Skeletal muscle cell (primary cell): ENCODE results near the gene FRG2B.
"Not testable (repeated sequence)": the region's sequence is repeated elsewhere in the genome, so short reads cannot be mapped to it uniquely, and the experiment has no call there.

ENCODE experiments used
- DNase-seq: peaks from one replicate; pipeline ENCODE4 v3.0.0-alpha.2; 2010; ENCODE audit warnings: low read depth
- H3K4me3 ChIP-seq: 2 replicates; pipeline ENCODE4 v1.5.1; 2011; ENCODE audit warnings: low read depth, mild to moderate bottlenecking, control low read depth, low read length, moderate library complexity

FRG2B gene

DNA sequence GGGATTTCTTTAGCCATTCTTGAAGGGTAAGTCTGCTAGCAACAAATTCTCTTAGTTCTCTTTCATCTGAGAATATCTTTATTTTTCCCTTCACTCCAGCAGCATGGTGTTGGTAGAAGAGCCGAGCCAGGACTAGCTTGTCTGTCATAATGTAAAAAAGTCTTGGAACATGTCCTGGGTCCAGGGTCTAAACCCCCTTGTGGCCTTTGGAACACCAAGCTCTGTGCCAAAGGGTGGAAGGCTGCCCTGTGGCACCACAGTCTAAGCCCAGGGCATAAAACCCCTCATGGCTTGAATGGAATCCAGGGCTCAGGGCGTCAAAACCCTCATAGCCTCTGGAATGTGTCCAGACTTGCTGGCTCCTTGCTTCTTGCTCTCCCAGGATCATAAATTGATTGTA lies 23.2 kb downstream of the FRG2B start:
- DNase-seq, H3K4me3 ChIP-seq: not testable (repeated sequence)

DNA sequence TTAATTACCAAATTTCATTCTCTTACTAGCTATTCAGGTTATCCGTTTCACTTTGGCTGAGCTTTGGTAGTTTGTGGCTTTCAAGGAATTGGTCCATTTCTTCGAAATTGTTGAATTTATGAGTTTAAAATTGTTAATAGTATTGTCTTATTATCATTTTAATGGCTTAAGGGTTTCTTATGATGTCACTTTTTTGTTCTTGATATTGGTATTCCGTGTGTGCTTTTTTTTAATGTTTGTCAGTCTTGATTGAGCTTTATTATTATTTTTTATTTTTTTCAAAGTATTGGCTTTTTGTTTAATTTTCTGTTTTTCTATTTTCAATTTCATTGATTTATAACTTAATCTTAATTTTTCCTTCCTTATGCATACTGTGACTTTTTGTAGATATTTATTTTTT lies 25.9 kb downstream of the FRG2B start:
- DNase-seq = no peak
- no peak overlapping the region for H3K4me3 ChIP-seq

DNA sequence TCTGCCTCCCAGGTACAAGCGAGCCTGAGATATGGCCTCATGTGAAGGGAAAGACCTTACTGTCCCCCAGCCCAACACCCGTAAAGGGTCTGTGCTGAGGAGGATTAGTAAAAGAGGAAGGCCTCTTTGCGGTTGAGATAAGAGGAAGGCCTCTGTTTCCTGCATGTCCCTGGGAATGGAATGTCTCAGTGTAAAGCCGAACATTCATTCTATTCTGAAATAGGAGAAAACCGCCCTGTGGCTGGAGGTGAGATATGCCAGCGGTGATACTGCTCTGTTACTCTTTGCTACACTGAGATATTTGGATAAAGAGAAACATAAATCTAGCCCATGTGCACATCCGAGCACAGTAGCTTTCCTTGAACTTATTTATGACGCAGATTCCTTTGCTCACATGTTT lies 26.7 kb downstream of the FRG2B start:
- DNase-seq, H3K4me3 ChIP-seq: not testable (repeated sequence)

DNA sequence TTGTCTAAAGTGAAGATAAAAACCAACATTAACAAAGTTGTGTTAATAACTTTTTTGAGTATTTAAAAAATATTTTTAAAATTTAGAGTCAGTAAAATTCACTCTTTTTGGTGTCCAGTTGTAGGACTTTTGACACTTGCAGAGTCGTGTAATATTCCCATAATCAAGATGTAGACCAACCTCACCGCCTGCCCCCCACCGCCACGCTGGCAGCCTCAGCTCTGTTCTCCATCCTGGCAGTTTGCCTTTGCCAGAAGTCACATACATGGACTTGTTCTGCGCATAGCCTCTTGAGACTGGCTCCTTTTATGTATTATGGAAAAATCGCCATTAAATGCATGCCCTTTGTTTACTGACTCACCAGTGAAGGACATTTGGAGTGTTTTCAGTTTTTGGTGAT lies 33.9 kb downstream of the FRG2B start:
- DNase-seq = no peak
- H3K4me3 ChIP-seq = no peak overlapping the region

DNA sequence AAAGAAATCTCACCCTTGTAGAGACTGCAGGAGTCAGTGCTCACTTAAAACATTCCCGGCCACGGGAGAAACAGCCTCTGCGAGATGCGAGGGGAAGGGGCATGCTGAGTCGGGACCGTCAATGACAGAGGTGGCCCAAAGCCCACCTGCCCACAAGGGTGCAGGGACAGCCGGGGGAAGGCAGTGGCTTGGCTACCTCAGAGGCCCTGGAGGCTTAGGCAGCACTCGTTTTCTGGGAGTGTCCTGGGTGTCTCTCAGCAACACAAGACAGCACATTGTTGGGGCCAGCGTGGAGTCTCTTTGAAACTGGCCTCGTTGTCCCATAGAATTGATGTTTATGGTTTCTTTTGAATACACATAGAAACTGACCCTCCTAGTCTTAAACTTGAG lies 35.6 kb downstream of the FRG2B start:
- no peak overlapping the region for H3K4me3 ChIP-seq
- DNase-seq = no peak

DNA sequence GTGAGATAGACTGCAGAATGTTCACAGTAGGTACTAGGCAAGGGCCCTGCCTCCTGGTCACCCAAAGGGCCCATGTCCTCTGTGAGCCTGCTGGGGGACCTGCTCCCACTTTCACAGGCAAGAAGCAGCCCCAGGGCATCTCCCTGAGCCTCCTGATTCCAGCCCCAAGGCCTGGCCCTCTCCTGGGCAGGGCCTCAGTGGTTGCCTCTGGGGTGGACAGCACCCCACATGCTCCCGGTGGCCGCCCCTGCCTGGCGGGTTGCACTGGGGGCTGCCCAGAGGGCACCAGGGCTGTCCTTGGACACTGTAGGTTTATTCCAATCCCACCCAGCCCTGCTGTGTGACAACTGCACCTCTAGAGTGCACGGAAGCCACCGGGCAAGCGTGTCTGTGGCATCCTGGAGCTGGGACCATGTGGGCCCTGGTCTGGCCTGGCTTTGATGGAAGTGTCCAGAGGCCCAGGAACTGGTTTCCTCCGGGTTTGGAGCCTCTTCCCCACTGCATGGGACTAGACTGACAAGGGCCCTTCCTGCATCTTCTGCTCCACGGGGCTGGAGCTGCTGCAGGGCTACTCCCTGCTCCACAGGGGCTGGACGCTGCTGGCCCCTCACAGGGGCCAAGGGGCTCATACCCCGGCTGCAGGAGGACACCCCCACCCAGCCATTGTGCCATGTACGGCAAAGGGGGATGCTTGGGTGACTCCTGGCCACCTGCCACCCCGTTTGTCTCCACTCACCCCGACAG lies 36.2 kb downstream of the FRG2B start:
- no peak for DNase-seq
- H3K4me3 ChIP-seq = no peak overlapping the region

DNA sequence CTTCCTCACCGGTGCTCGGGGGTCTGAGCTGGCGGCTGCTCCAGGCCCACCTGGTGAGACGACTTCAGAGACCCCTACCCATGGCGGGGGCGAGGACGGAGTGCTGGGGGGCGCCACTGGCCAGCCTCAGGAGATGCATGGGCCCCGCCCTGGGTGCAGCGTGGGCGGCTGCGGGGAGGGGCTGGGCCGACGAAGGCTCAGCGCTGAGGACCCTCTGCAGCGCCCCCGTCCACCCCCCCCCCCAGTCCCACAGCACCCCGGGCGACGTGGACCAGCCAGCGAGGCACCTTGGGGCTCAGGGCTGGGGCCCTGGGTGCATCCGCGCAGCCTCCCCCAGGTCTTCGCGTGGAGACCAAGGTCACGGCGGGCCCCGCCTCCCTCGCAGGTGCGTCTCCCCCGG lies 49.6 kb downstream of the FRG2B start:
- not testable (repeated sequence) for H3K4me3 ChIP-seq, DNase-seq
